GOT3 (cell line): ENCODE data around the gene PPP2R5C.

Source experiments
- DNase-seq: peaks from one replicate; lab custom pipeline; 2025; ENCODE audit warnings: mixed read lengths; lab: John Stamatoyannopoulos, UW

The PPP2R5C gene

GRCh38 chr14:101840649-101841369 lies 79.3 kb downstream of the PPP2R5C start:
- DNase-seq: no peak

- no peak for DNase-seq
These were observed 81.5 kb downstream of the PPP2R5C start for GRCh38 chr14:101843038-101843437.

GRCh38 chr14:101843665-101844064 lies 82.2 kb downstream of the PPP2R5C start:
- no peak for DNase-seq

GRCh38 chr14:101844219-101844618 lies 82.7 kb downstream of the PPP2R5C start:
- no peak for DNase-seq

GRCh38 chr14:101844751-101845150 lies 83.2 kb downstream of the PPP2R5C start:
- DNase-seq: no peak

- DNase-seq: no peak
These were observed 84.0 kb downstream of the PPP2R5C start for GRCh38 chr14:101845496-101845895.

- no peak for DNase-seq
These were observed 84.4 kb downstream of the PPP2R5C start for GRCh38 chr14:101845896-101846295.

GRCh38 chr14:101849125-101849524 lies 87.6 kb downstream of the PPP2R5C start:
- DNase-seq: no peak

GRCh38 chr14:101849640-101850039 lies 88.1 kb downstream of the PPP2R5C start:
- no peak for DNase-seq

GRCh38 chr14:101851183-101851582 lies 89.7 kb downstream of the PPP2R5C start:
- no peak for DNase-seq

- no peak for DNase-seq
These were observed 90.4 kb downstream of the PPP2R5C start for GRCh38 chr14:101851736-101852405.

- DNase-seq: no peak
These were observed 91.3 kb downstream of the PPP2R5C start for GRCh38 chr14:101852785-101853184.

GRCh38 chr14:101853455-101854018 lies 92.0 kb downstream of the PPP2R5C start:
- DNase-seq: no peak

- no peak for DNase-seq
These were observed 92.9 kb downstream of the PPP2R5C start for GRCh38 chr14:101854366-101854765.

GRCh38 chr14:101855958-101856357 lies 94.4 kb downstream of the PPP2R5C start:
- DNase-seq: no peak

- DNase-seq: no peak
These were observed 95.0 kb downstream of the PPP2R5C start for GRCh38 chr14:101856536-101856935.

- no peak for DNase-seq
These were observed 95.7 kb downstream of the PPP2R5C start for GRCh38 chr14:101857226-101857625.

- DNase-seq: no peak
These were observed 97.5 kb downstream of the PPP2R5C start for GRCh38 chr14:101858791-101859537.

GRCh38 chr14:101859538-101859902 lies 98.0 kb downstream of the PPP2R5C start:
- DNase-seq: no peak

GRCh38 chr14:101859958-101860357 lies 98.4 kb downstream of the PPP2R5C start:
- no peak for DNase-seq

- DNase-seq: no peak
These were observed 100.0 kb downstream of the PPP2R5C start for GRCh38 chr14:101861464-101861863.

GRCh38 chr14:101862177-101862576 lies 100.7 kb downstream of the PPP2R5C start:
- no peak for DNase-seq

- DNase-seq: no peak
These were observed 101.2 kb downstream of the PPP2R5C start for GRCh38 chr14:101862711-101863110.
